Activated CD8-positive, alpha-beta T cell treated with anti-CD3 and anti-CD28 coated beads for 36 hours (primary cell): ENCODE data around the gene MAP3K21. TPM values are rescaled to one million over a fixed set of nuclear protein-coding genes. Genes with fewer than 3 reads are reported as not detected.

Source experiments
- ATAC-seq: fragments of 200-7000 bp; cut with Tn5 transposase; one replicate; pipeline ENCODE4 v1.10.0; 2021; ENCODE audit warnings: mild to moderate bottlenecking, moderate library complexity
- CTCF ChIA-PET: fragments of 350-600 bp; sonication (Branson Sonifier 250); formaldehyde crosslinking; loops from one replicate; lab custom pipeline; 2021; ENCODE audit warnings: antibody characterized with exemption; lab: Charles Lee
- POLR2A ChIA-PET: fragments of 350-600 bp; sonication (Branson Sonifier 250); formaldehyde crosslinking; loops from one replicate; lab custom pipeline; 2021; ENCODE audit warnings: antibody characterized with exemption; lab: Charles Lee
- DNase-seq: peaks from one replicate; pipeline ENCODE4 v3.0.0-alpha.2; 2020
- H3K27ac Mint-ChIP-seq: one replicate; pipeline ENCODE4 v1.8.0; 2021; ENCODE audit warnings: mild to moderate bottlenecking, mixed read lengths
- H3K27me3 Mint-ChIP-seq: one replicate; pipeline ENCODE4 v1.8.0; 2021; ENCODE audit warnings: mixed read lengths
- H3K36me3 Mint-ChIP-seq: one replicate; pipeline ENCODE4 v1.8.0; 2021; ENCODE audit warnings: low read depth, mixed read lengths
- H3K4me1 Mint-ChIP-seq: one replicate; pipeline ENCODE4 v1.8.0; 2021; ENCODE audit warnings: low read depth, mixed read lengths
- H3K4me3 Mint-ChIP-seq: one replicate; pipeline ENCODE4 v1.8.0; 2021; ENCODE audit warnings: mild to moderate bottlenecking, moderate library complexity, mixed read lengths
- H3K9me3 Mint-ChIP-seq: one replicate; pipeline ENCODE4 v1.8.0; 2021; ENCODE audit warnings: mixed read lengths
- CTCF ChIP-seq: fragments of 200-600 bp; IDR thresholded peaks from one replicate; pipeline ENCODE4 v1.8.0; 2022; ENCODE audit warnings: antibody characterized with exemption, mild to moderate bottlenecking
- intact Hi-C: fragments of 100-400 bp; cut with micrococcal nuclease; formaldehyde crosslinking; loops from one replicate; pipeline ENCODE4 v1.10.0; 2022
- total RNA-seq, 2 experiments: library from RNA; stranded (reverse); gene quantifications; one replicate each; pipeline ENCODE4 v1.2.3, GENCODE V29; 2021

Gene MAP3K21
- total RNA-seq, 2 experiments from 2014 or later: 2.7 to 3.2 TPM

- ATAC-seq (no peak), DNase-seq (no peak)
- intact Hi-C loops: no loop called here
- POLR2A ChIA-PET: no interaction called here
- no peak for TF ChIP-seq CTCF
- H3K27ac Mint-ChIP-seq: no peak overlapping the region
- CTCF ChIA-PET: no interaction called here
- no peaks in the 10 kb centered on the region for H3K36me3 Mint-ChIP-seq
- H3K27me3 Mint-ChIP-seq: peaks cover 5% of the 10 kb centered on the region
- no peaks in the 10 kb centered on the region for H3K9me3 Mint-ChIP-seq
- H3K4me3 Mint-ChIP-seq: no peak overlapping the region
- peaks cover 16% of the 10 kb centered on the region for H3K4me1 Mint-ChIP-seq
Measured at GRCh38 chr1:233359905-233360304, 32.4 kb downstream of the MAP3K21 start.

GRCh38 chr1:233360525-233361102 is 33.1 kb downstream of the MAP3K21 start:
- no peak for ATAC-seq
- no peak overlapping the region for H3K4me3 Mint-ChIP-seq
- no peaks in the 10 kb centered on the region for H3K36me3 Mint-ChIP-seq
- TF ChIP-seq CTCF: no peak
- no peaks in the 10 kb centered on the region for H3K9me3 Mint-ChIP-seq
- CTCF ChIA-PET: no interaction called here
- intact Hi-C loops: no loop called here
- no peak overlapping the region for H3K27ac Mint-ChIP-seq
- POLR2A ChIA-PET: no interaction called here
- no peak for DNase-seq
- peaks cover 5% of the 10 kb centered on the region for H3K27me3 Mint-ChIP-seq
- peaks cover 16% of the 10 kb centered on the region for H3K4me1 Mint-ChIP-seq

- peaks cover 3% of the 10 kb centered on the region for H3K27me3 Mint-ChIP-seq
- CTCF ChIA-PET: interaction anchor here (1.5 to 3.4 kb wide), 3 partner anchors 11 to 79 kb away, joined by 4 to 15 read pairs (median 5); no protein-coding TSS in a partner anchor
- no peak overlapping the region for H3K4me3 Mint-ChIP-seq
- DNase-seq (no peak), ATAC-seq (no peak)
- H3K36me3 Mint-ChIP-seq: no peaks in the 10 kb centered on the region
- H3K9me3 Mint-ChIP-seq: no peaks in the 10 kb centered on the region
- TF ChIP-seq CTCF: no peak
- no peak overlapping the region for H3K27ac Mint-ChIP-seq
- POLR2A ChIA-PET: no interaction called here
- H3K4me1 Mint-ChIP-seq: peaks cover 6% of the 10 kb centered on the region
- intact Hi-C loops: no loop called here
Measured at GRCh38 chr1:233361876-233362275, 34.4 kb downstream of the MAP3K21 start.

- H3K9me3 Mint-ChIP-seq: no peaks in the 10 kb centered on the region
- intact Hi-C loops: no loop called here
- no peak for ATAC-seq
- peaks cover 4% of the 10 kb centered on the region for H3K4me1 Mint-ChIP-seq
- POLR2A ChIA-PET: interaction anchor here (0.6 kb wide), 1 partner anchor 19 kb away, joined by 3 read pairs; no protein-coding TSS in a partner anchor
- no peaks in the 10 kb centered on the region for H3K36me3 Mint-ChIP-seq
- no peak overlapping the region for H3K27ac Mint-ChIP-seq
- no peak overlapping the region for H3K4me3 Mint-ChIP-seq
- peaks cover 3% of the 10 kb centered on the region for H3K27me3 Mint-ChIP-seq
- no peak for TF ChIP-seq CTCF
- CTCF ChIA-PET: interaction anchor here (1.9 to 3.4 kb wide), 2 partner anchors 11 to 57 kb away, joined by 4 to 15 read pairs; no protein-coding TSS in a partner anchor
- DNase-seq: no peak
Measured at GRCh38 chr1:233362743-233363142, 35.2 kb downstream of the MAP3K21 start.

- H3K9me3 Mint-ChIP-seq: no peaks in the 10 kb centered on the region
- no peak overlapping the region for H3K4me3 Mint-ChIP-seq
- no peaks in the 10 kb centered on the region for H3K36me3 Mint-ChIP-seq
- no peak overlapping the region for H3K27ac Mint-ChIP-seq
- no peak for TF ChIP-seq CTCF
- no peaks in the 10 kb centered on the region for H3K4me1 Mint-ChIP-seq
- ChIA-PET POLR2A (no interaction called here), CTCF (interaction anchor here (0.7 to 3.4 kb wide), 12 partner anchors 9 to 702 kb away, joined by 3 to 15 read pairs (median 4); no protein-coding TSS in a partner anchor)
- intact Hi-C loops: no loop called here
- no peak for DNase-seq
- peaks cover 4% of the 10 kb centered on the region for H3K27me3 Mint-ChIP-seq
- no peak for ATAC-seq
Measured at GRCh38 chr1:233364026-233364425, 36.5 kb downstream of the MAP3K21 start.
